LNCAP (cell line): ENCODE results near the gene NOX5.

Experiments
- TF ChIP-seq, protein P1 (sequence below): fragments of 450-650 bp; IDR thresholded peaks from 2 replicates; pipeline ENCODE4 v1.5.1; 2017; ENCODE audit warnings: mild to moderate bottlenecking

Gene NOX5

DNA sequence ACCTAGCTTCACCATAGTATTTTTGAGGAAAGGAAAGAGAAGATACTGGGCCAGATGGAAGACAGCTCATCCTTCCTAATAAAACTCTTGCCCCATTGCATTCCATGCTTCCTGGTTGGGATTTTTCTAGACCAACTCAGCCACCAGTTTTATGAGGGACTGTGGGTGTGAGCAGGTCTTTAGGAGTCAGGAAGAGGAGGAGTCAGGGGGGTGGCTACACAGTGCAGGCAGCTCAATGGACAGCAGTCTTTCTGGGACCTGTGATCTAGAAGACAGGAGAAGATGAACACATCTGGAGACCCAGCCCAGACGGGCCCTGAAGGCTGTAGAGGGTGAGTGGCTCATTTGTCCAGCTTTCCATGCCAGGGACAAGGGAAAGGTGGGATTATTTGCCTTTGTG lies at the start of gene NOX5:
Gene NOX5, plus strand, starts transcription at position 242 of the 400 bp plus-strand sequence. Its CDS starts 41 bp downstream, at position 283.
- TF ChIP-seq, protein P1, sequence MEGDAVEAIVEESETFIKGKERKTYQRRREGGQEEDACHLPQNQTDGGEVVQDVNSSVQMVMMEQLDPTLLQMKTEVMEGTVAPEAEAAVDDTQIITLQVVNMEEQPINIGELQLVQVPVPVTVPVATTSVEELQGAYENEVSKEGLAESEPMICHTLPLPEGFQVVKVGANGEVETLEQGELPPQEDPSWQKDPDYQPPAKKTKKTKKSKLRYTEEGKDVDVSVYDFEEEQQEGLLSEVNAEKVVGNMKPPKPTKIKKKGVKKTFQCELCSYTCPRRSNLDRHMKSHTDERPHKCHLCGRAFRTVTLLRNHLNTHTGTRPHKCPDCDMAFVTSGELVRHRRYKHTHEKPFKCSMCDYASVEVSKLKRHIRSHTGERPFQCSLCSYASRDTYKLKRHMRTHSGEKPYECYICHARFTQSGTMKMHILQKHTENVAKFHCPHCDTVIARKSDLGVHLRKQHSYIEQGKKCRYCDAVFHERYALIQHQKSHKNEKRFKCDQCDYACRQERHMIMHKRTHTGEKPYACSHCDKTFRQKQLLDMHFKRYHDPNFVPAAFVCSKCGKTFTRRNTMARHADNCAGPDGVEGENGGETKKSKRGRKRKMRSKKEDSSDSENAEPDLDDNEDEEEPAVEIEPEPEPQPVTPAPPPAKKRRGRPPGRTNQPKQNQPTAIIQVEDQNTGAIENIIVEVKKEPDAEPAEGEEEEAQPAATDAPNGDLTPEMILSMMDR: no peak

DNA sequence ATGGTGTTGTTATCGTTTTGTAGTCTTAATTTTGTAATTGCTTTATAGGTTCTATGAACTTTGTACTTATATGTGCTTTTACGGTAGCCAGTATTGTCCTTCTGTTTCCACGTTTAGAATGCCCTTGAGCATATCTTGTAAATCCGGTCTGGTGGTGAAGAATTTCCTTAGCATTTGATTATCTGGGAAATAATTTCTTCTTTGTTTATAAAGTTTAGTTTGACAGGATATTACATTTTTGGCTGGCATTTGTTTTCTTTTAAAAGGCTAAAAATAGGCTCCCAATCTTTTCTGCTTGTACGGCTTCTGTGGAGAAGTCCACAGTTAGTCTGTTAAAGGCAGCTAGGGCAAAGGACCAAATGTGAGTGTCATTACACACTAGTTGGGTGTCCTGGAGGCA lies 47.5 kb upstream of the NOX5 start:
- TF ChIP-seq, protein P1: no peak

GRCh38 chr15:68967948-68968347 lies 46.5 kb upstream of the NOX5 start:
- TF ChIP-seq, protein P1: no peak

GRCh38 chr15:68969298-68969697 lies 45.2 kb upstream of the NOX5 start:
- TF ChIP-seq, protein P1: no peak

DNA sequence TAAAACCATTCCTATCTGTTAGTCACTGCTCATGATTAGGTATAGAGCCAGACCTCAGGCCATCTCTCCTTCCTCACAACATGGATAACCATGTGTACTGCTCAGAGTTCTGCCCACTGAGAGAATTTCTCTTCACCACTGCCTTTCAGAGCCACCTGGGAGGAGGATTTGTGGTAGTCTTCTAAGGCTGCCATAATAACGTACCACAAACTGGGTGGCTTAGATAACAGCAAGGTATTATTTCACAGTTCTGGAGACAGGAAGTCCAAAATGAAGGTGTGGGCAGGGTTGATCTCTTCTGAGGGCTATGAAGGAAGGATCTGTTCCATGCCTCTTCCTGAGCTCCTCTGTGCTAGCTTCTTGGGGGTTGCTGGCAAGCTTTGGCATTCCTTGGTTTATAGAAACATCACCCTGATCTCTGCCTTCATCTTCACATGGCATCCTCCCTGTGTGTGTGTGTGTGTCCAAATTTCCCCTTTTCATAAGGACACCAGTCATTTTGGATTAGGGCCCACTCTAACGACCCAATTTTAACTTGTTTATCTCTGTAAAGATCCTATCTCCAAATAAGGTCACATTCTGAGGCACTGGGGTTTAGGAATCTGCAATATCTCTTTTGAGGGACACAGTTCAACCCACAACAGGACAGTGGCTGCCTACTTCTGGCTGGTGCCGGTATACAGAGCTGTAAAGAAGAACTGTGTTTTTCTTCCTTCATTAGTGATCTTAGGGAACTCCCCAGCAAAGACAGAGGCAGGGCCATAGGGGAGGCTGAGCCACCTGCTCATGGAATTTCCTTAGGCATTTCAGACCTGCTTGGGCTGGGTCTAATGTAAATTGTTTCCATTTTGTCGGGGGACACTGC lies 42.1 kb upstream of the NOX5 start:
- TF ChIP-seq, protein P1: no peak

- TF ChIP-seq, protein P1: no peak
Measured at GRCh38 chr15:68979006-68979405, 35.5 kb upstream of the NOX5 start.

- TF ChIP-seq, protein P1: no peak
Measured at GRCh38 chr15:68979816-68980215, 34.7 kb upstream of the NOX5 start.
